Keratinocyte (primary cell): ENCODE data around the gene SCN4A.

Experiments used
- CTCF ChIP-seq, 3 experiments: IDR thresholded peaks in 1 of 3; conservative IDR thresholded peaks in 1 of 3; optimal IDR thresholded peaks in 1 of 3; 2 replicates in 2 of 3; 3 replicates in 1 of 3; pipeline versions ENCODE3 to v1.5.1; 2011; ENCODE audit warnings: low read length in 3 of 3, mild to moderate bottlenecking in 3 of 3, moderate library complexity in 2 of 3, control low read depth in 1 of 3, inconsistent platforms in 1 of 3; ENCODE audit not compliant: insufficient read depth in 2 of 3; ENCODE audit errors: extremely low read depth in 1 of 3
- EZH2 ChIP-seq: IDR thresholded peaks from one replicate; pipeline ENCODE4 v1.6.1; 2012; ENCODE audit warnings: inconsistent platforms, mild to moderate bottlenecking, low read length, moderate library complexity

DNA sequence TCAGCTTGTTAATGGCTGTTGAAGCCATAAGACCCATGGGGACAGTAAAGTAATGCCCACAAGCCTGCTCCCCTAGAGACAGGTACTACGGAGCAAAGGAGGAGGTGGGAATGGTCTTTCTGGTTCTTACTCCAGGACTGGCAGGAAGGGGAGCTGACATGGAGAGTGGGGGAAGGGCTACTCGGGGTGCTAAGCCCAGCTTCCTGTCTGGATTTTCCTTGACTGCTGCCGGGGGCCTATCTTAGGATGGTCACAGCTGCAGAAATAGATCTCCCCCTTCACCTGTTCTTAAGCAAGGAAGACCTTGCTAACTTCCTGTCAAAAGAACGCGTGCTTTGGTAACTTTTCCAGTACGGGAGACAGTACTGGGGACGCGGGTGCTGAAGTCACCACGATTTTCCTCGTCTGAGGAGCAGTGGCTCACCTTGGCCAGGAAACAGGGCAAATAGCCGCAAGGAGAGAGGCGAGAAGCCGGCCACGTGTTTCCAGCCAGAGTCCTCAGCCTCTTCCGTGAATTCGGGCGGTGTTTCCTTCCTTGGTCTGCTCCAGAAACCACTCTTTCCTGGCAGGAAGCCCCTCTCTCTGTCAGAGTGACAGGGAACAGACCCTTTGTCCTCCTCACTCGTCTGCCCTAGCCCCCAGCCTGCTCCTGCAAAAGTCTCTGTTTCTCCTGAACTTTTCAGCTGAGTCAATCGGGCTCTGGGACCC lies 24.8 kb upstream of the SCN4A start:
- TF ChIP-seq CTCF (optimal IDR thresholded peaks at IDR 0.05 in 1 of 3, IDR thresholded peaks at IDR 0.05 in 1 of 3, conservative IDR thresholded peaks at IDR 0.05 in 1 of 3; ENCODE audit: extremely low read depth in 1 of 3, insufficient read depth in 2 of 3, low read length in 3 of 3) (no peak), EZH2 (no peak)
